Trophoblast cell (in vitro differentiated cells and primary cell): ENCODE data around the gene CAPN2.

Source experiments
- DNase-seq, 2 donors: peaks; one replicate each; pipeline ENCODE4 v3.0.0-alpha.2; 2016
- H2AFZ ChIP-seq: 2 replicates; pipeline ENCODE4 v1.6.1; 2013; ENCODE audit warnings: low read length, moderate library complexity, mild to moderate bottlenecking; ENCODE audit not compliant: insufficient read depth, poor library complexity
- H2AK5ac ChIP-seq: 2 replicates; pipeline ENCODE4 v1.6.1; 2013; ENCODE audit warnings: mild to moderate bottlenecking, low read length
- H2BK120ac ChIP-seq: 2 replicates; pipeline ENCODE4 v1.6.1; 2013; ENCODE audit warnings: low read length, mild to moderate bottlenecking, moderate library complexity; ENCODE audit not compliant: insufficient read depth, poor library complexity
- H2BK12ac ChIP-seq: 2 replicates; pipeline ENCODE4 v1.6.1; 2013; ENCODE audit warnings: mild to moderate bottlenecking, low read length, moderate library complexity
- H2BK5ac ChIP-seq: 2 replicates; pipeline ENCODE4 v1.6.1; 2013; ENCODE audit warnings: low read length, low read depth, moderate library complexity, mild to moderate bottlenecking; ENCODE audit not compliant: poor library complexity
- H3K14ac ChIP-seq: 2 replicates; pipeline ENCODE4 v1.6.1; 2013; ENCODE audit warnings: mild to moderate bottlenecking, low read length
- H3K18ac ChIP-seq: 2 replicates; pipeline ENCODE4 v1.6.1; 2013; ENCODE audit warnings: mild to moderate bottlenecking, low read length
- H3K23ac ChIP-seq: 2 replicates; pipeline ENCODE4 v1.6.1; 2013; ENCODE audit warnings: low read length
- H3K27ac ChIP-seq: 2 replicates; pipeline ENCODE4 v1.5.1; 2013; ENCODE audit warnings: low read depth, mild to moderate bottlenecking, inconsistent platforms, low read length, moderate library complexity
- H3K27me3 ChIP-seq: 2 replicates; pipeline ENCODE4 v1.6.1; 2013; ENCODE audit warnings: inconsistent platforms, mild to moderate bottlenecking, low read length, moderate library complexity; ENCODE audit not compliant: insufficient read depth
- H3K36me3 ChIP-seq, 2 experiments: 1 replicate in 1 of 2; 2 replicates in 1 of 2; pipeline ENCODE4 v1.6.1; 2013; ENCODE audit warnings: low read length in 2 of 2, mild to moderate bottlenecking in 2 of 2, moderate library complexity in 1 of 2; ENCODE audit not compliant: insufficient read depth in 2 of 2, control insufficient read depth in 1 of 2
- H3K4ac ChIP-seq: 2 replicates; pipeline ENCODE4 v1.6.1; 2013; ENCODE audit warnings: low read depth, mild to moderate bottlenecking, low read length, moderate library complexity
- H3K4me1 ChIP-seq, 2 experiments: 1 replicate in 1 of 2; 2 replicates in 1 of 2; pipeline ENCODE4 v1.6.1; 2013; ENCODE audit warnings: low read length in 2 of 2, mild to moderate bottlenecking in 2 of 2, moderate library complexity in 1 of 2; ENCODE audit not compliant: insufficient read depth in 2 of 2, control insufficient read depth in 1 of 2
- H3K4me2 ChIP-seq: 2 replicates; pipeline ENCODE4 v1.6.1; 2013; ENCODE audit warnings: inconsistent platforms, mild to moderate bottlenecking, low read length, moderate library complexity
- H3K4me3 ChIP-seq: 2 replicates; pipeline ENCODE4 v1.5.1; 2013; ENCODE audit warnings: mild to moderate bottlenecking, low read depth, low read length, inconsistent platforms
- H3K79me1 ChIP-seq: one replicate; pipeline ENCODE4 v1.6.1; 2013; ENCODE audit warnings: low read length
- H3K79me2 ChIP-seq: 2 replicates; pipeline ENCODE4 v1.6.1; 2013; ENCODE audit warnings: low read length, mild to moderate bottlenecking; ENCODE audit not compliant: control insufficient read depth, insufficient read depth, poor library complexity
- H3K9ac ChIP-seq: 2 replicates; pipeline ENCODE4 v1.6.1; 2013; ENCODE audit warnings: mild to moderate bottlenecking, low read length
- H3K9me3 ChIP-seq: 2 replicates; pipeline ENCODE4 v1.6.1; 2013; ENCODE audit warnings: low read depth, mild to moderate bottlenecking, control low read depth, inconsistent platforms, low read length; ENCODE audit not compliant: insufficient read depth
- H4K12ac ChIP-seq: 2 replicates; pipeline ENCODE4 v1.6.1; 2013; ENCODE audit warnings: low read depth, mild to moderate bottlenecking, low read length, moderate library complexity
- H4K8ac ChIP-seq: 2 replicates; pipeline ENCODE4 v1.6.1; 2013; ENCODE audit warnings: low read depth, mild to moderate bottlenecking, low read length, moderate library complexity
- H4K91ac ChIP-seq: one replicate; pipeline ENCODE4 v1.6.1; 2013; ENCODE audit warnings: low read depth, mild to moderate bottlenecking, low read length, moderate library complexity
- WGBS: extraction: QIAGEN DNeasy Blood & Tissue Kit; methylation state at CpG from one replicate; pipeline ENCODE4 v1.1.7; 2013; ENCODE audit warnings: missing lambda C conversion rate; ENCODE audit not compliant: insufficient read length, insufficient coverage; ENCODE audit errors: extremely low coverage; 5-methylcytosine and 5-hydroxymethylcytosine counted together

Gene CAPN2

DNA sequence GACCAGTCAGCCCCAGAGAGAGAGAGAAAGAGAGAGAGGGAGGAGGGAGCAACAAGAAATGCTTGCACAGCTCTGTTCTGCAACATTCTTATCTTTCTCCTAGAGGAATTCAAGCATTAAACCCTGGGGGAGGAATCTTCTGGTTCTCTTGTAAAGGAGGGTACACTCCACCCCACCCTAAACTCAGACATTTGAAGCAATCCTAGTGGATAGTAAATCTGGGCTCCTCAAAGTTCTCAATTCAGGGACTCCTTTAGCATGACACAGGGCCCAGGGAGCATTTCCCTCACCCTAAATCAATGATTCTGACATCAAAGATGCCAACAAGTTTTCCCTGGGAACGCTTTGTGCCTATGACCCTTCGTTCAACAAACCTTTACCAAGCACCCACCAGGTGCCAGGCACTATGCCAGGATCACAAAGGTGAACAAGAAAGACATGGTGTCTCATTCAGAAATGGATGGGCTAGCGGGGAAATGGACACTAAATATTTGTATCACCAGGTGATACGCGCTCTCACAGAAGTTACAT lies 11.9 kb upstream of the CAPN2 start:
- no peak overlapping the region for H4K12ac ChIP-seq
- H3K4me3 ChIP-seq = no peak overlapping the region
- H3K79me1 ChIP-seq = peaks cover 19% of the 10 kb centered on the region
- peak overlapping the region; percentile 77 for H2BK5ac ChIP-seq
- H2BK120ac ChIP-seq = peak overlapping the region; percentile 94
- H3K9ac ChIP-seq = no peak overlapping the region
- H3K18ac ChIP-seq = peak overlapping the region; percentile 36
- peak overlapping the region; percentile 6 for H3K4me2 ChIP-seq
- peak overlapping the region; percentile 69 for H3K14ac ChIP-seq
- peak overlapping the region; percentile 95 for H4K91ac ChIP-seq
- peak overlapping the region; percentile 86 for H2AK5ac ChIP-seq
- no peaks in the 10 kb centered on the region for H3K9me3 ChIP-seq
- no peaks in the 10 kb centered on the region for H3K27me3 ChIP-seq
- H4K8ac ChIP-seq = peak overlapping the region; percentile 48
- H2AFZ ChIP-seq = no peak overlapping the region
- H3K36me3 ChIP-seq = no peaks in the 10 kb centered on the region
- DNase-seq = peak in 1 of 2 donors; percentile 61
- peaks cover 2% of the 10 kb centered on the region for H3K79me2 ChIP-seq
- H3K4me1 ChIP-seq = peaks cover 14 to 24% of the 10 kb centered on the region in 2 experiments
- H2BK12ac ChIP-seq = peak overlapping the region; percentile 83
- peak overlapping the region; percentile 26 for H3K4ac ChIP-seq
- no peak overlapping the region for H3K23ac ChIP-seq
- H3K27ac ChIP-seq = peak overlapping the region; percentile 92
- WGBS = no CpG with 5 or more reads among the region's 5 CpGs

DNA sequence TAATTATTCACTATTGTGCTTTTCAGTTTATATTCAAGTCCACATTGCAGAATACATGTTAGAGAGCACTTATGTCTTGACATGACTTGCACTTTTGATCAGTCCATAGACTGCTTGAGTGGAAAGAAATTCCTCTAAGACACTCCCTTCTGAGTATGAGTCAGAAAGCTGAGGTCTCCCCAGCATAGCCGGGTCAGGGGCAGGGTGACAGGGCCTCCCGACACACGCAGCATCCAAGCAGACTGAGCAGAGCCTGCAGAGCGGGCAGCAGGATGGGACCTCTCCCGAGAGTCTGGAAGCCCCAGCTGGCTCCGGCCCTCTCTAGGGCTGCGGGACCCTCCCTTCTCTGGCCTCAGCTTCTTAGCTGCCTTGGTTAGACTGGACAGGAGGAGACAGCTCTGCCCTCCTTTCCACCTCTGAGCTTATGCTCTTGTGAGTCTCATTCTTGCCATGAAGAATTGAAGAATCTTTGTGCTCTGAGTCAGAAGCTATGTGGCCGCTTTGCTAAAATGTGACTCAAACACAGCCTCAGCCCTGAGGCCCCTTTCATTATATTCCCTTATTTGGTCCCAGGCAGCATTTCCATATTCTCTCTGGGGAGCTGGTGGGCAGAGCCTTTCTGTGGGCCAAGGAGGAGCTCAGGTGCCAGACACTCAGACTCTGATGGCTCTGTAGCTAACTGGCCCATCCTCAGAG lies 11.2 kb upstream of the CAPN2 start:
- H2AK5ac ChIP-seq = peak overlapping the region; percentile 57
- no peak overlapping the region for H3K9ac ChIP-seq
- peaks cover 2% of the 10 kb centered on the region for H3K79me2 ChIP-seq
- H3K27ac ChIP-seq = peak overlapping the region; percentile 92
- H4K8ac ChIP-seq = peak overlapping the region; percentile 71
- H2BK120ac ChIP-seq = peak overlapping the region; percentile 96
- H2BK12ac ChIP-seq = peak overlapping the region; percentile 78
- H3K9me3 ChIP-seq = no peaks in the 10 kb centered on the region
- no peaks in the 10 kb centered on the region for H3K36me3 ChIP-seq
- peak; percentile 90 to 96 for DNase-seq
- peak overlapping the region; percentile 80 for H3K14ac ChIP-seq
- peak overlapping the region; percentile 66 for H3K18ac ChIP-seq
- H3K4me1 ChIP-seq = peaks cover 16 to 27% of the 10 kb centered on the region in 2 experiments
- H4K91ac ChIP-seq = peak overlapping the region; percentile 94
- no peaks in the 10 kb centered on the region for H3K27me3 ChIP-seq
- H3K4me2 ChIP-seq = peak overlapping the region; percentile 23
- no peak overlapping the region for H3K4me3 ChIP-seq
- peaks cover 21% of the 10 kb centered on the region for H3K79me1 ChIP-seq
- peak overlapping the region; percentile 99 for H2BK5ac ChIP-seq
- peak overlapping the region; percentile 59 for H2AFZ ChIP-seq
- no peak overlapping the region for H4K12ac ChIP-seq
- WGBS = no CpG with 5 or more reads among the region's 8 CpGs
- H3K4ac ChIP-seq = peak overlapping the region; percentile 26
- no peak overlapping the region for H3K23ac ChIP-seq

DNA sequence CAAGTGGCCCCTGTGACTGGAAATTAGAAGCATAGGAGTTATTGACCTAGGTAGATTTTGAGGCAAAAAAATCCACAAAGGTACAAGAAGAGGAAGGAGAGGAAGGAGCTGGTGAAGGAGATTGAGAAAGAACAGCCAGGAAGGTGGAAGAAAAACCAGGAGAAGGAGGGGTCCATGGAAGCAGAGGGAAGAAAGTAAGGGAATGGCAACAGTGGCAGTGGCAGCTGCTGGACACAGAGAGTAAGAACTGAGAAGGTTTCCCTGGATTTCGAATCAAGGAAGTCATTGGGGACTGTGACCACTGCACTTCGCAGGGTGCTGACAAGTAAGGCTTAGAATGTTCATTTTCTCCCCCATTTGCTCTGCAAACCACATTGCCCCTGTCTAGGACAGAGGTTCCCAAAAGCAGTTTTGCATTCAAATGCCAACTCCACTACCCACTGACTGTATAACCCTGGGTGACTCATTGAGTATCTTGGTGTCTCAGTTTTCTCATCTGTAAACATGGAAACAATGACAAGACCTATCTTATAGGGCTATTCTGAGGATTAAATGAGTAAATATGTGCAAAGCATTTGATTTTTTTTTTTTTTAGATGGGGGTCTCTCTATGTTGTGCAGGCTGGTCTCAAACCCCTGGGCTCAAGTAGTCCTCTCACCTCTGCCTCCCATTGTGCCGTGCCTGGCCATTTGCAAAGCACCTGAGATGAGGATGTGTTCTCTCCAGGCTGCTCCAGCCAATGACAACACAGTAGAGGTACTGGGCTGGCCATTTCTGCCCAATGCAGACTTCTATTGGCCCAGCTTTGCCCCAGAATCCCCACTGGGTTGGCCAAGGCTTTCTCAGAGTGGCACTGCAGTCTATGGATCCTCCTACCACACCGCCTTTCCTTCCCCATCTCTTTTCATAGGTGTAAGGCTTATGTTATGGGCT lies 9.3 kb upstream of the CAPN2 start:
- H3K4me3 ChIP-seq = no peak overlapping the region
- H3K27ac ChIP-seq = no peak overlapping the region
- no peaks in the 10 kb centered on the region for H3K27me3 ChIP-seq
- H2BK5ac ChIP-seq = no peak overlapping the region
- H4K8ac ChIP-seq = no peak overlapping the region
- peak overlapping the region; percentile 33 for H2AK5ac ChIP-seq
- peak overlapping the region; percentile 22 for H4K91ac ChIP-seq
- H3K23ac ChIP-seq = no peak overlapping the region
- H3K79me2 ChIP-seq = peaks cover 2% of the 10 kb centered on the region
- no peak overlapping the region for H4K12ac ChIP-seq
- H2BK12ac ChIP-seq = peak overlapping the region; percentile 85
- no peak overlapping the region for H2BK120ac ChIP-seq
- no peak overlapping the region for H2AFZ ChIP-seq
- peaks cover 32% of the 10 kb centered on the region for H3K79me1 ChIP-seq
- H3K9ac ChIP-seq = no peak overlapping the region
- H3K4me1 ChIP-seq = peaks cover 26 to 40% of the 10 kb centered on the region in 2 experiments
- no peak overlapping the region for H3K4me2 ChIP-seq
- H3K18ac ChIP-seq = no peak overlapping the region
- no peak overlapping the region for H3K4ac ChIP-seq
- no peak for DNase-seq
- WGBS = no CpG with 5 or more reads among the region's 4 CpGs
- H3K36me3 ChIP-seq = no peaks in the 10 kb centered on the region
- H3K14ac ChIP-seq = no peak overlapping the region
- no peaks in the 10 kb centered on the region for H3K9me3 ChIP-seq

DNA sequence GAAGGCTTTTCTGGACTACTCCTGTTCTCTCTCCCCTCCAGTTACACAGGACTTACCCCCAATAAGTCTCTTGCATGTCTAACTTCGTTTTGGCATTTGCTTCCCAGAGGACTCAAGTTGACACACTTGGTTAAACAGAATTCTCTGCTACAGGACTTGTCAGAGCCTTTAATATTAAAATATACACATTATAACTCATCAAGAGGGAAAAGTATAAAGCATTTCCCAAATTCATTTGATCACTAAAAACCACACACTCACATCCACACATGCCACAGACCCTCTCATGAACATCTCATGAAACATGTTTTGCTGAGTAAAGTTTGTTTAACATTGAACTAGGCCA lies 8.7 kb upstream of the CAPN2 start:
- Histone ChIP-seq H3K79me1 (peaks cover 32% of the 10 kb centered on the region), H2BK12ac (no peak overlapping the region), H3K14ac (no peak overlapping the region), H3K4ac (no peak overlapping the region), H3K23ac (no peak overlapping the region), H2AK5ac (peak overlapping the region; percentile 33), H3K4me2 (no peak overlapping the region), H2BK120ac (no peak overlapping the region), H3K4me1 (peaks cover 28 to 41% of the 10 kb centered on the region in 2 experiments), H2BK5ac (no peak overlapping the region), H2AFZ (no peak overlapping the region), H4K8ac (no peak overlapping the region), H4K91ac (no peak overlapping the region), H3K9me3 (no peaks in the 10 kb centered on the region), H3K9ac (no peak overlapping the region), H3K4me3 (no peak overlapping the region), H3K18ac (no peak overlapping the region), H3K27me3 (no peaks in the 10 kb centered on the region), H3K79me2 (peaks cover 2% of the 10 kb centered on the region), H4K12ac (no peak overlapping the region), H3K27ac (no peak overlapping the region), H3K36me3 (no peaks in the 10 kb centered on the region)
- DNase-seq = no peak
- WGBS = no CpG with 5 or more reads among the region's 1 CpG
